HepG2 (cell line): ENCODE results near the gene EHD1. TPM values are rescaled to one million over a fixed set of nuclear protein-coding genes. Genes with fewer than 3 reads are reported as not detected.

Source experiments
- HIVEP1 ChIP-seq: sonication (generic); formaldehyde crosslinking; IDR thresholded peaks from 2 replicates; pipeline ENCODE4 v1.4.0; 2020; ENCODE audit warnings: mild to moderate bottlenecking, missing genetic modification reagents
- ZBTB40 ChIP-seq, 2 experiments: fragments of 450-650 bp in 1 of 2; sonication (generic) in 1 of 2; formaldehyde crosslinking in 1 of 2; IDR thresholded peaks; 2 replicates each; pipeline versions ENCODE4 v1.6.1 to v1.8.0; 2016 to 2022; ENCODE audit warnings: antibody characterized with exemption in 1 of 2, mild to moderate bottlenecking in 1 of 2, missing genetic modification reagents in 1 of 2
- ZNF687 ChIP-seq: sonication (generic); formaldehyde crosslinking; IDR thresholded peaks from 2 replicates; pipeline ENCODE4 v1.5.1; 2020; ENCODE audit warnings: mild to moderate bottlenecking, missing genetic modification reagents, moderate library complexity
- ZSCAN21 ChIP-seq: sonication (generic); formaldehyde crosslinking; IDR thresholded peaks from 2 replicates; pipeline ENCODE4 v1.8.0; 2022; ENCODE audit warnings: mild to moderate bottlenecking, missing genetic modification reagents, moderate library complexity, borderline replicate concordance
- polyA plus RNA-seq, 8 experiments: library from polyadenylated mRNA; depleted of rRNA in 3 of 8; stranded (reverse) in 7 of 8; unstranded in 1 of 8; fragments of >200 nt; fragmentation: Illumina TruSeq in 4 of 8; extraction: Trizol in 4 of 8; gene quantifications; 2 replicates each; pipeline versions ENCODE4 v1.2.1 to v1.2.3, GENCODE V29; 2011 to 2016; ENCODE audit warnings: low read depth in 4 of 8, missing spikeins in 1 of 8, mixed read lengths in 1 of 8; ENCODE audit not compliant: insufficient read depth in 1 of 8
- total RNA-seq, 5 experiments: library from RNA; depleted of rRNA; stranded (reverse); fragments of >200 nt; fragmentation: Illumina TruSeq; extraction: Trizol; gene quantifications; 2 replicates each; pipeline ENCODE4 v1.2.3, GENCODE V29; 2016; ENCODE audit warnings: low read depth in 1 of 5

EHD1 gene
- total and polyA plus RNA-seq, 2 of the 13 experiments (the other 11 are each of a cell fraction or from before 2014, with no cell fraction given): 23.6 to 26.6 TPM

GRCh38 chr11:64842851-64843685 lies 35.4 kb downstream of the EHD1 start (continued):
- TF ChIP-seq ZBTB40 (IDR thresholded peaks at IDR 0.05) (no peak), ZBTB40 (CRISPR knock-in tag; IDR thresholded peaks at IDR 0.05) (no peak), ZSCAN21 (CRISPR knock-in tag) (no peak), ZNF687 (CRISPR knock-in tag) (peak; percentile 71), HIVEP1 (CRISPR knock-in tag) (no peak)
